Heart right ventricle (tissue), 16 donors: Measurements from ENCODE around the gene SPTBN1. TPM values are rescaled to one million over a fixed set of nuclear protein-coding genes. Genes with fewer than 3 reads are reported as not detected.

Experiments used
- ATAC-seq, 8 donors: fragments of 200-7000 bp; cut with Tn5 transposase; one replicate each; pipeline ENCODE4 v1.9.1; 2020; ENCODE audit warnings: mild to moderate bottlenecking in 8 of 8, moderate library complexity in 8 of 8, moderate number of reproducible peaks in 1 of 8
- DNase-seq, 2 donors: peaks; one replicate each; pipeline ENCODE4 v3.0.0-alpha.2; 2020
- H3K27ac ChIP-seq, 10 donors: fragments of 200-600 bp; sonication (generic) in 2 of 10; one replicate each; pipeline versions ENCODE4 v1.5.0 to v1.8.0; 2020 to 2022; ENCODE audit warnings: mild to moderate bottlenecking in 3 of 10
- H3K27me3 ChIP-seq, 7 donors: fragments of 200-600 bp; one replicate each; pipeline ENCODE4 v1.8.0; 2021 to 2022; ENCODE audit warnings: mild to moderate bottlenecking in 2 of 7
- H3K36me3 ChIP-seq, 9 donors: fragments of 200-600 bp; sonication (generic) in 1 of 9; one replicate each; pipeline versions ENCODE4 v1.5.0 to v1.8.0; 2020 to 2022; ENCODE audit warnings: mild to moderate bottlenecking in 2 of 9
- H3K4me1 ChIP-seq, 9 donors: fragments of 200-600 bp; sonication (generic) in 1 of 9; one replicate each; pipeline versions ENCODE4 v1.5.0 to v1.8.0; 2020 to 2022; ENCODE audit warnings: mild to moderate bottlenecking in 4 of 9
- H3K4me3 ChIP-seq, 10 donors: fragments of 200-600 bp; sonication (generic) in 2 of 10; one replicate each; pipeline versions ENCODE4 v1.5.0 to v1.8.0; 2020 to 2022; ENCODE audit warnings: mild to moderate bottlenecking in 7 of 10, moderate library complexity in 2 of 10
- H3K9me3 ChIP-seq, 11 donors: fragments of 200-600 bp in 10 of 11; sonication (generic) in 2 of 11; one replicate each; pipeline versions ENCODE4 v1.5.0 to v1.8.0; 2013 to 2022; ENCODE audit warnings: mild to moderate bottlenecking in 2 of 11, control low read depth in 1 of 11, moderate library complexity in 1 of 11
- CTCF ChIP-seq, 9 donors: fragments of 200-600 bp; sonication (generic) in 2 of 9; IDR thresholded peaks; one replicate each; pipeline versions ENCODE4 v1.5.0 to v1.8.0; 2021 to 2022; ENCODE audit warnings: antibody characterized with exemption in 9 of 9, mild to moderate bottlenecking in 5 of 9, moderate library complexity in 1 of 9
- WGBS, 2 donors: extraction: QIAGEN DNeasy Blood & Tissue Kit; methylation state at CpG; one replicate each; pipeline ENCODE4 v1.1.7; 2013; ENCODE audit warnings: inconsistent platforms in 1 of 2; 5-methylcytosine and 5-hydroxymethylcytosine counted together
- intact Hi-C, 10 donors: fragments of 100-400 bp; cut with DNase I; formaldehyde crosslinking; loops; one replicate each; pipeline versions ENCODE4 v1.11.1 to v1.14.2; 2022
- polyA plus RNA-seq, 2 donors: library from polyadenylated mRNA; stranded (reverse); fragments of 200-250 nt; gene quantifications; one replicate each; pipeline ENCODE4 v1.2.3, GENCODE V29; 2013
- total RNA-seq, 10 donors: library from RNA; stranded (reverse); fragmentation: NEBNext Ultra II Directional in 3 of 10; extraction: Animal tissue kit (Norgen Biotek cat#: 25700) in 3 of 10; gene quantifications; one replicate each; pipeline versions ENCODE4 v1.2.1 to v1.2.4, GENCODE V29; 2021 to 2023
- donor health status: Arrhythmogenic right ventricular cardiomyopathy.
- donor health status: ischemic (EF 13 %, LVEDD 7.1; RV severe dilation, severe dysfunction).
- donor health status: healthy with polysubstance abuse.
- donor health status: DM: no; HTN: yes; CAD: no.
- donor health status: DM: no; HTN: no; CAD: no.
- donor health status: ischemic (EF 25% LVEDD 6.9; RV normal size, moderate dysfunction).
- donor health status: ischemic (EF 25% LVEDD 5.7; RV mildly dilated, moderate dysfunction).
- donor health status: healthy.
- donor health status: DM: yes; HTN: yes; CAD: no.
- donor health status: Ischemic cardiomyopathy.
- donor health status: ischemic (EF 35%, LVEDD 5.7; RV mildly dilated, moderate dysfunction).
- donor health status: nonischemic (EF 11% LVEDD 7.7; RV severe dilation, severe dysfunction).
- donor health status: DM: yes; HTN: yes; CAD: no.
- donor health status: PGD.
- donor health status: ischemic (EF 29% LVEDD 5.4; RV normal size, mild dysfunction).
- donor health status: nonischemic (EF 23%, LVEDD 6.1; RV moderate dilation, normal function).

SPTBN1 gene
- total and polyA plus RNA-seq, 12 donors = 91.1 to 643 (median 494) TPM

GRCh38 chr2:54456612-54457322 lies 640 bp downstream of the SPTBN1 start:
- 0 to 1% methylated on average over 51 to 82 of the region's 87 CpGs for WGBS, 2 donors
- peak overlapping the region; percentile 55 to 87 (median 79) for H3K4me3 ChIP-seq
- no peak for TF ChIP-seq CTCF (IDR thresholded peaks at IDR 0.05)
- intact Hi-C loops = loop anchor here in 9 of 10 donors (5.0 to 10.0 kb wide), 13 partner anchors 34 to 252 kb away; a partner anchor contains a TSS
- DNase-seq (peak; percentile 32 to 50), ATAC-seq (peak; percentile 20 to 63 (median 37))
- H3K36me3 ChIP-seq = peaks cover 0 to 8% (median 0%) of the 10 kb centered on the region in 9 donors
- H3K4me1 ChIP-seq = peaks cover 7 to 55% (median 44%) of the 10 kb centered on the region in 9 donors
- H3K27me3 ChIP-seq = peaks cover 0 to 52% (median 0%) of the 10 kb centered on the region in 7 donors
- peak overlapping the region; percentile 92 to 99 (median 98) for H3K27ac ChIP-seq
- no peaks in the 10 kb centered on the region for H3K9me3 ChIP-seq

GRCh38 chr2:54457323-54458023 lies 1.3 kb downstream of the SPTBN1 start:
- H3K36me3 ChIP-seq = peaks cover 0 to 8% (median 0%) of the 10 kb centered on the region in 9 donors

GRCh38 chr2:54459037-54459441 lies 2.9 kb downstream of the SPTBN1 start:
- H3K9me3 ChIP-seq = no peaks in the 10 kb centered on the region
- 6 to 11% methylated on average over 2 of the region's 2 CpGs for WGBS, 2 donors
- no peak for ATAC-seq
- peak overlapping the region; percentile 48 to 99 (median 95) for H3K27ac ChIP-seq
- H3K36me3 ChIP-seq = peaks cover 0 to 8% (median 0%) of the 10 kb centered on the region in 9 donors
- H3K4me3 ChIP-seq = peak overlapping the region in 9 of 10 donors; percentile 63 to 87 (median 79)
- no peak for DNase-seq
- intact Hi-C loops = loop anchor here in 9 of 10 donors (5.0 to 10.0 kb wide), 13 partner anchors 37 to 254 kb away; a partner anchor contains a TSS
- H3K27me3 ChIP-seq = peaks cover 0 to 49% (median 0%) of the 10 kb centered on the region in 7 donors
- TF ChIP-seq CTCF (IDR thresholded peaks at IDR 0.05) = no peak
- peaks cover 12 to 78% (median 66%) of the 10 kb centered on the region in 9 donors for H3K4me1 ChIP-seq

More at GRCh38 chr2:54457323-54458023, 1.3 kb downstream of the SPTBN1 start:
- intact Hi-C loops = loop anchor here in 9 of 10 donors (5.0 to 10.0 kb wide), 13 partner anchors 35 to 253 kb away; a partner anchor contains a TSS
- peak in 1 of 2 donors; percentile 56 for DNase-seq
- Histone ChIP-seq H3K9me3 (no peaks in the 10 kb centered on the region), H3K27me3 (peaks cover 0 to 52% (median 0%) of the 10 kb centered on the region in 7 donors), H3K27ac (peak overlapping the region; percentile 92 to 99 (median 98)), H3K4me1 (peaks cover 12 to 62% (median 51%) of the 10 kb centered on the region in 9 donors), H3K4me3 (peak overlapping the region; percentile 55 to 87 (median 79))
- WGBS, 2 donors = 1% methylated on average over 35 of the region's 35 CpGs
- ATAC-seq = peak in 7 of 8 donors; percentile 14 to 40 (median 29)
- TF ChIP-seq CTCF (IDR thresholded peaks at IDR 0.05) = no peak

- ATAC-seq (peak in 5 of 8 donors; percentile 11 to 50 (median 41)), DNase-seq (no peak)
- Histone ChIP-seq H3K9me3 (no peaks in the 10 kb centered on the region), H3K27ac (peak overlapping the region in 9 of 10 donors; percentile 30 to 98 (median 75)), H3K36me3 (peaks cover 0 to 8% (median 0%) of the 10 kb centered on the region in 9 donors), H3K4me1 (peaks cover 12 to 85% (median 72%) of the 10 kb centered on the region in 9 donors), H3K27me3 (peaks cover 0 to 30% (median 0%) of the 10 kb centered on the region in 7 donors), H3K4me3 (peak overlapping the region in 2 of 10 donors; percentile 0 to 79)
- intact Hi-C loops = loop anchor here in 3 of 10 donors (5.0 to 10.0 kb wide), 4 partner anchors 36 to 174 kb away; no protein-coding TSS in a partner anchor
- 11 to 12% methylated on average over 4 of the region's 4 CpGs for WGBS, 2 donors
- no peak for TF ChIP-seq CTCF (IDR thresholded peaks at IDR 0.05)
Measured at GRCh38 chr2:54461261-54461660, 5.1 kb downstream of the SPTBN1 start.
